Gastroesophageal sphincter (tissue), 3 donors: ENCODE data around the gene ABCC6.
"Not testable (repeated sequence)": the region's sequence is repeated elsewhere in the genome, so short reads cannot be mapped to it uniquely, and the experiment has no call there.

Experiments
- EP300 ChIP-seq: sonication (generic); formaldehyde crosslinking; IDR thresholded peaks from one replicate; pipeline ENCODE4 v1.6.1; 2017; ENCODE audit warnings: antibody characterized with exemption, mild to moderate bottlenecking
- POLR2A ChIP-seq, 2 donors: fragments of 450-650 bp; IDR thresholded peaks; one replicate each; pipeline ENCODE4 v1.6.1; 2017; ENCODE audit warnings: antibody characterized with exemption in 2 of 2, mild to moderate bottlenecking in 2 of 2, moderate library complexity in 1 of 2
- TF ChIP-seq, protein P1 (sequence below), 4 experiments: fragments of 200-600 bp in 2 of 4; fragments of 450-650 bp in 2 of 4; sonication (generic) in 1 of 4; IDR thresholded peaks; one replicate each; pipeline ENCODE4 v1.5.1; 2017 to 2019; ENCODE audit warnings: antibody characterized with exemption in 4 of 4, mild to moderate bottlenecking in 2 of 4, moderate library complexity in 2 of 4

DNA sequence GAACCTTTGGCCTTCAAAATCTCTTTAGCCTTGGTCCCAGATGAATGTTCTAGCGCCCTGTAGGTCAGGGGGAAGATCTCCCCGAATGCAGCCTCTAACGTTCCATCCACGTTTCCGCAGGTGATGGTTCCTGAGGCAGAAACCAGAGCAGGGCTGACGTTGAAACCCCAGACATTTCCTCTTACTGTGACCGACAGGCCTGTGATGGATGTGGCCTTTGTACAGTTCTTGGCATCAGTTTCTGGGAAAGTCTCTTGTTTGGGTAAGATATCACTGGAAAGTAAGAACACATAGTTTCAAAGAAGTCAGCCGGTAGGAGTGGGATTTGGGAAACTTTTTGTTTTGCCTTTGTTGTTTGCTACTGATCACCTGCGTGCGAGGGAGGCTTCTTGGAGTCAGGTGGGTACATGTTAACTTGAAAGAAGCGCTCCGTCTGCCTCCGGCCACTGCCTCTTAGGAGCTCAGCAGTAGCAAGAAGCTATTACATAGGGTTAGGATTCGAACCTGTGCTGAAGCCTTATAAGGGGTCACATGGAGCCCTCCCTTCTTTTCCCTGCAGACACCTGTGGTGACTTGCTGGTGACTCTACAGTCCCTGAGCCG, 39.8 kb upstream of the ABCC6 start:
- TF ChIP-seq, protein P1, sequence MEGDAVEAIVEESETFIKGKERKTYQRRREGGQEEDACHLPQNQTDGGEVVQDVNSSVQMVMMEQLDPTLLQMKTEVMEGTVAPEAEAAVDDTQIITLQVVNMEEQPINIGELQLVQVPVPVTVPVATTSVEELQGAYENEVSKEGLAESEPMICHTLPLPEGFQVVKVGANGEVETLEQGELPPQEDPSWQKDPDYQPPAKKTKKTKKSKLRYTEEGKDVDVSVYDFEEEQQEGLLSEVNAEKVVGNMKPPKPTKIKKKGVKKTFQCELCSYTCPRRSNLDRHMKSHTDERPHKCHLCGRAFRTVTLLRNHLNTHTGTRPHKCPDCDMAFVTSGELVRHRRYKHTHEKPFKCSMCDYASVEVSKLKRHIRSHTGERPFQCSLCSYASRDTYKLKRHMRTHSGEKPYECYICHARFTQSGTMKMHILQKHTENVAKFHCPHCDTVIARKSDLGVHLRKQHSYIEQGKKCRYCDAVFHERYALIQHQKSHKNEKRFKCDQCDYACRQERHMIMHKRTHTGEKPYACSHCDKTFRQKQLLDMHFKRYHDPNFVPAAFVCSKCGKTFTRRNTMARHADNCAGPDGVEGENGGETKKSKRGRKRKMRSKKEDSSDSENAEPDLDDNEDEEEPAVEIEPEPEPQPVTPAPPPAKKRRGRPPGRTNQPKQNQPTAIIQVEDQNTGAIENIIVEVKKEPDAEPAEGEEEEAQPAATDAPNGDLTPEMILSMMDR (IDR thresholded peaks at IDR 0.05): not testable (repeated sequence)
- not testable (repeated sequence) for TF ChIP-seq POLR2A (IDR thresholded peaks at IDR 0.05); EP300
